ENCODE results near the gene IFI30.

Gene IFI30

DNA sequence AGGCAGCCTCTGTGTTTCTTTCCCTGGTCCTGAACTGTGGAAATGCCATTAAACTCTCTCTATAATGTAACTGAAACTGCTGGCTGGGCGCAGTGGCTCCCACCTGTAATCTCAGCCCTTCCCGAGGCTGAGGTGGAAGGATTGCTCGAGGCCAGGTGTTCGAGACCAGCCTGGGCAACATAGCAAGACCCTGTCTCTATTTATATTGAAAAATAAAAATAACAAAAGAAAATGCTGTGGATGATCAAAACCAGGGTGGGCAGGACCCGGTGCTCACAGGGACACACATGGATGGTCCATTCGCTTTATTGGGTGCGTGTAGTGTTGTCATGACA is 22.9 kb downstream of the IFI30 start:
- TF ChIP-seq CTCF (IDR thresholded peaks at IDR 0.05) = no peak
- no peak for TF ChIP-seq ZFX (IDR thresholded peaks at IDR 0.05; ENCODE audit: borderline replicate concordance)
- peak overlapping the region; percentile 90 for H3K27ac ChIP-seq

DNA sequence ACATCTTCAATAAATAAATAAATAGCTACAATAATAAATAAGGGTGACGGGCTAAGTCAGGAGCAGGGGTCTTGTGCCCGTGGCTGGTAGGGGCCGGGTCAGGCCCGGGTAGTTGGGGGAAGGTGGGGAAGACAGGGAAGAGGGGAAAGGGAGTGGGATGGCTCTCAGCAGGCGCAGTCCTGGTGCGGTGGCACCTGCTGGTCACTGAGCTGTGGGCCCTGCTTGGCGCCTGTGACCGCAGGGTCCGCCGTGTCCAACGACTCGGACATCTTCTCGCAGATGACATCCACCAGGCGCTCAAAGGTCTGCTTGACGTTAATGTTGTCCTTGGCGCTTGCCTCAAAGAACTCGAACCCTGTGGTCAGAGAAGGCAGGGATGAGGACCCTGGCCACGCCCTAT is 23.7 kb downstream of the IFI30 start:
- TF ChIP-seq ZFX (IDR thresholded peaks at IDR 0.05; ENCODE audit: borderline replicate concordance) = no peak
- TF ChIP-seq CTCF (IDR thresholded peaks at IDR 0.05) = no peak
- no peak overlapping the region for H3K27ac ChIP-seq

DNA sequence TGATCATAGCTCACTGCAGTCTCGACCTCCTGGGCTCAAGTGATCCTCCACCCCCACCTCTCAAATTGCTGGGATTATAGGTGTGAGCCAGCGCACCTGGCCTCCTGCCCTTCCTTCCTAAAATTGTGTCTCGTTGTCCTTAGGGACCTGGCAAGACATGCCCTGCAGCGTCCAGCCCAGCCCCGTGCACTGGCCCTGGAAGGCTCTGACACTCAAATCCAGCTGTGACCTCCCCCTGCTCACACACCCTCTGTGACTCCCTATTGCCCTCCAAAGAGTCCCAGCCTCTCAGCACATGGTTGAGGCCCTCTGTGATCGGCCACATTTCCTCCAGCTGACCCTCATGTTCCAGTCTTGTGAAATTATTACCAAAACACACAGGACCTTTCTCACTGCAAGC is 24.3 kb downstream of the IFI30 start:
- no peak overlapping the region for H3K27ac ChIP-seq
- no peak for TF ChIP-seq CTCF (IDR thresholded peaks at IDR 0.05)
- no peak for TF ChIP-seq ZFX (IDR thresholded peaks at IDR 0.05; ENCODE audit: borderline replicate concordance)

- H3K27ac ChIP-seq = no peak overlapping the region
- TF ChIP-seq ZFX (IDR thresholded peaks at IDR 0.05; ENCODE audit: borderline replicate concordance) = no peak
- TF ChIP-seq CTCF (IDR thresholded peaks at IDR 0.05) = no peak
Observed at GRCh38 chr19:18198374-18198773, 24.8 kb downstream of the IFI30 start.

DNA sequence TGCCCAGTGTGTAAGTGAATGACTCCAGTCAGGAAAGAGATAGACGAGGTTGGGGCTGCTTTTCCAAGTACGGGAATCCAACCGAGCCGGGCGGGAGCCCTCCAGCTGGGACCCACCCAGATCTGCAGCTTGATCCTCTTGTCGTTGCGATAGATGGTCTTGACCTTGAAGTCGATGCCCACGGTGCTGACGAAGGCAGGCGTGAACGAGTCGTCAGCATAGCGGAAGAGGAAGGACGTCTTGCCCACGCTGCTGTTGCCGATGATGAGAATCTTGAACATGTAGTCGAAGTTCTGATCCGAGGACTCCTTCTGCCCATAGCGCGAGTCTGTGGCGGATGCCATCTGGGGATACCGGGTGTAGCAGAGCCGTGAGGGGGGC is 28.8 kb downstream of the IFI30 start:
- TF ChIP-seq ZFX (IDR thresholded peaks at IDR 0.05; ENCODE audit: borderline replicate concordance) (no peak), CTCF (IDR thresholded peaks at IDR 0.05) (no peak)
- H3K27ac ChIP-seq = no peak overlapping the region

DNA sequence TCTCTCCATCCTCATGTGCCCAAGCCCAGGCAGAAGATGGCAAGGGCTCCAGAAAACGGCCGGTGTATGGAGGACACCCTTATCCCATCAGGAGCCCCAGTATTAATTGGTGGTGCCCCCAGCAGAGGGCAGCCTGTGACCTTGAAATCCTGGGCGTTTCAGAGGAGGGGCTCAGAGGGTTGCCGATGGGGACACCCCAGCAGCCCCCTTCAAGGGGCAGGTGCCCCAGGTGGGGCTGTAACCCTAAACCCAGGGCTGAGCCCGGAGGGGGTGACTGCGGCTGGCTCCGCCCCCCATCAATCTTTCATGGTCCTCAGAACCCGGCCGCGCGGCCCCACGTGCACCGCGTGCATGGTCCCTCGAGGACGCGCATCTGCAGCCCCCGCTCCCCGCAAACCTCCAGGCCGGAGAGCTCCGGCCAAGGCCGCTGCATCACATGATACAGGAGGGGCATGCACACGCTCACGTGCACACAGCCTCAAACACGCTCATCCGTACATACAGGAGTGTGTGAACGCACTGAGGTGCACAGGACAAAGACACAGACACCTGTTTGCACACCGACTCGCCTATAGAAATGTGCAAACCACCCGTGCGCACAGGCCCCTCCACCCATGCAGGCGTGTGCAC is 29.3 kb downstream of the IFI30 start:
- H3K27ac ChIP-seq = peak overlapping the region; percentile 68
- TF ChIP-seq CTCF (IDR thresholded peaks at IDR 0.05) = peak; percentile 14; the same call in 1 of the 2 replicates
- TF ChIP-seq ZFX (IDR thresholded peaks at IDR 0.05; ENCODE audit: borderline replicate concordance) = no peak

GRCh38 chr19:18203408-18203862 is 29.8 kb downstream of the IFI30 start:
- H3K27ac ChIP-seq = peak overlapping the region; percentile 68
- TF ChIP-seq CTCF (IDR thresholded peaks at IDR 0.05) (no peak), ZFX (IDR thresholded peaks at IDR 0.05; ENCODE audit: borderline replicate concordance) (no peak)

All from 22Rv1 (cell line).